H4 (cell line): ENCODE results near the gene SLC44A1. TPM values are rescaled to one million over a fixed set of nuclear protein-coding genes. Genes with fewer than 3 reads are reported as not detected.

ENCODE experiments used
- DNase-seq: peaks from one replicate; pipeline ENCODE4 v3.0.0-alpha.2; 2015; ENCODE audit warnings: low spot score
- total RNA-seq: library from RNA; depleted of rRNA; stranded (reverse); fragments of >200 nt; shearing (Covaris generic); gene quantifications from 2 replicates; pipeline ENCODE4 v1.2.3, GENCODE V29; 2014

The SLC44A1 gene
- total RNA-seq, 1 experiment from 2014 or later: 31.9 TPM

- no peak for DNase-seq
These were observed 149.3 kb downstream of the SLC44A1 start for GRCh38 chr9:105393576-105394344.

- DNase-seq: no peak
These were observed 152.0 kb downstream of the SLC44A1 start for GRCh38 chr9:105396441-105396840.

GRCh38 chr9:105396901-105397300 is 152.4 kb downstream of the SLC44A1 start:
- no peak for DNase-seq

GRCh38 chr9:105399117-105399516 is 154.7 kb downstream of the SLC44A1 start:
- DNase-seq: no peak

GRCh38 chr9:105401651-105402050 is 157.2 kb downstream of the SLC44A1 start:
- no peak for DNase-seq

GRCh38 chr9:105403552-105404248 is 159.2 kb downstream of the SLC44A1 start:
- DNase-seq: no peak

- peak; percentile 81 for DNase-seq
These were observed 161.2 kb downstream of the SLC44A1 start for GRCh38 chr9:105405514-105406131.

- DNase-seq: no peak
These were observed 161.9 kb downstream of the SLC44A1 start for GRCh38 chr9:105406369-105406768.

- DNase-seq: peak; percentile 55
These were observed 169.1 kb downstream of the SLC44A1 start for GRCh38 chr9:105413525-105413924.

- peak; percentile 49 for DNase-seq
These were observed 170.7 kb downstream of the SLC44A1 start for GRCh38 chr9:105414947-105415661.

GRCh38 chr9:105415662-105415980 is 171.2 kb downstream of the SLC44A1 start:
- no peak for DNase-seq

GRCh38 chr9:105416840-105417239 is 172.4 kb downstream of the SLC44A1 start:
- DNase-seq: no peak

GRCh38 chr9:105418588-105419500 is 174.4 kb downstream of the SLC44A1 start:
- DNase-seq: no peak

GRCh38 chr9:105419816-105420597 is 175.6 kb downstream of the SLC44A1 start:
- DNase-seq: no peak

GRCh38 chr9:105421154-105421553 is 176.7 kb downstream of the SLC44A1 start:
- DNase-seq: no peak

- no peak for DNase-seq
These were observed 177.4 kb downstream of the SLC44A1 start for GRCh38 chr9:105421864-105422263.

GRCh38 chr9:105425816-105426433 is 181.5 kb downstream of the SLC44A1 start:
- no peak for DNase-seq

GRCh38 chr9:105426657-105427056 is 182.2 kb downstream of the SLC44A1 start:
- DNase-seq: no peak

GRCh38 chr9:105431424-105432246 is 187.2 kb downstream of the SLC44A1 start:
- DNase-seq: no peak
